ENCODE data around the gene ITPK1.

ITPK1 gene

DNA sequence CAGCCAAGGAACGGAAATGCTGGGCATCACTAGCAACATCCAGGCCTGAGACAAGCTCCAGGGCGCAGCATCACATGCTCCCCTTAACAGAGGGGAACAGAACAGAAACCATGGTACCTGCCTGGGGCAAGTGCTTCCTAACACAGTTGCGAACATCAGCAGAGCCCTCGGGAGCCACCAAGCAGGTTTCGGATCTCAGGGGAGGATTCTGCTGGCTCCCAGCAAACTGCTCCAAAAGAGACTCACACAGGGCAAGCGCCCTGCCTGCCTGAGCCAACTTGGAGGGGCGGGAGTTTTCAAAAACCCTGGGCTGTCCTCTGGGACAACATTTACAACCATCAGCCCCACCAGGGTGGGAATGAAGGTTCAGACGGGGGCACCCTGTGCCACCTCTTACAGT lies 173.1 kb downstream of the ITPK1 start:
- H3K4me3 ChIP-seq (ENCODE audit: low read length) = no peak overlapping the region
- TF ChIP-seq, protein P1, sequence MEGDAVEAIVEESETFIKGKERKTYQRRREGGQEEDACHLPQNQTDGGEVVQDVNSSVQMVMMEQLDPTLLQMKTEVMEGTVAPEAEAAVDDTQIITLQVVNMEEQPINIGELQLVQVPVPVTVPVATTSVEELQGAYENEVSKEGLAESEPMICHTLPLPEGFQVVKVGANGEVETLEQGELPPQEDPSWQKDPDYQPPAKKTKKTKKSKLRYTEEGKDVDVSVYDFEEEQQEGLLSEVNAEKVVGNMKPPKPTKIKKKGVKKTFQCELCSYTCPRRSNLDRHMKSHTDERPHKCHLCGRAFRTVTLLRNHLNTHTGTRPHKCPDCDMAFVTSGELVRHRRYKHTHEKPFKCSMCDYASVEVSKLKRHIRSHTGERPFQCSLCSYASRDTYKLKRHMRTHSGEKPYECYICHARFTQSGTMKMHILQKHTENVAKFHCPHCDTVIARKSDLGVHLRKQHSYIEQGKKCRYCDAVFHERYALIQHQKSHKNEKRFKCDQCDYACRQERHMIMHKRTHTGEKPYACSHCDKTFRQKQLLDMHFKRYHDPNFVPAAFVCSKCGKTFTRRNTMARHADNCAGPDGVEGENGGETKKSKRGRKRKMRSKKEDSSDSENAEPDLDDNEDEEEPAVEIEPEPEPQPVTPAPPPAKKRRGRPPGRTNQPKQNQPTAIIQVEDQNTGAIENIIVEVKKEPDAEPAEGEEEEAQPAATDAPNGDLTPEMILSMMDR (conservative IDR thresholded peaks at IDR 0.05; ENCODE audit: low read length) = no peak
- DNase-seq (ENCODE audit: low read depth) = no peak

DNA sequence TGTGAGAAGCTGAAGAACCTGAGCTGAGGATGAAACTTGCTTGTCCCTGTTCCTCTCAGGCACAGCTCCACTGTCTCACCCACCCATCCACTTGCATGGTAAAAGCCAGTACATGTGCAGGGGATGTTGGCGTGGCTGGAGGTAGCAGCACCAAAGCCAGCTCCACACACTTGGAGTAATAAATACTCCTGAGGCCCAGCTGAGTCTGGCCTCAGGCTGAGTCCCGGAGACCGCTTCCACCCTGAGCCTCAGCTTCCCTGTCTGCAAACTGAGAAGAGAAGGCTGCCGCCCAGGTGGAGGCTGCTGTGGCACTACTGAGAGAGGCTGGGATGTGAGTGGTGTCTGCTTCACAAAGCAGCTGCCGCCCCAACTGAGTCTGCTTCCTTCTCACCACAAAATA lies 173.6 kb downstream of the ITPK1 start:
- DNase-seq (ENCODE audit: low read depth) = no peak
- no peak overlapping the region for H3K4me3 ChIP-seq (ENCODE audit: low read length)
- TF ChIP-seq, protein P1 (conservative IDR thresholded peaks at IDR 0.05; ENCODE audit: low read length) = no peak

DNA sequence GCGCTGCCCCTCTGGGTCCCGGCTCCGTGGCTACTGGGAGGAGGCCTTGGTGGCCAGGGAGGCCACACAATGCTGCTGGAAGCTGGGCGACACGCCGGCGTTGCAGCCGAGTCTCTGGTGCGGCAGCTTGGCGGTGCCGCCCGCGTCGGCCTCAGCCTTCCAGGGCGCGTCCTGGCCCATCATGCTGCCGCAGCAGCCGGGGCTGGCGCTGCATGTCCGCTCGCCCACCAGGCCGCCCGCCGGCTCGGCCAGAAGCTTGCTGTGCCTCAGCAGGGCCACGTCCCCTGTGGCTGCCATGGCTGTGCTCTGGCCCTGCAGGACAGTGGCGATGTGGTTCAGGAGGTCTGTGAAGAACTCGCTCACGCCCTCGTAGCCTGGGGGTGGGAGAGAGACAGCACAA lies 174.2 kb downstream of the ITPK1 start:
- H3K4me3 ChIP-seq (ENCODE audit: low read length) = no peak overlapping the region
- TF ChIP-seq, protein P1 (conservative IDR thresholded peaks at IDR 0.05; ENCODE audit: low read length) = no peak
- no peak for DNase-seq (ENCODE audit: low read depth)

DNA sequence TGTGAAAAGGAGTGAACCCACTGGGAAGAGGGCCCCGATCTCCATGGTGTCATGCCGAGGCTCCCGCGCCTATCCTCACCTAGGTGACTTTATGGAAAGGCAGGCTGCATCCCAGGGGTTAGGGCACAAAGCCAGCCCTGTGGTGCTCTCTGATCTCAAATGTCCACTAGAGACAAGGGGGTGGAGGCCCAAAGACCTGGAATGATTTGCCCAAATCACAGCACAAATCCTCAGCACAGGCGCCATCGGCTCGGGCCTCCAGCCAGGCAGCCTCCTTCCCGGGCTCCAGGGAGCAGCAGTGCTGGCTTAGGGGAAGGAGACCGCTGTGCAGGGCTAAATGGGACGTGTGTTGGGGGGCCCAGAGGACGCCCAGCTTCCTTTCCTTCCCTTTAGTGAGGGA lies 175.2 kb downstream of the ITPK1 start:
- no peak for DNase-seq (ENCODE audit: low read depth)
- TF ChIP-seq, protein P1 (conservative IDR thresholded peaks at IDR 0.05; ENCODE audit: low read length) = no peak
- no peak overlapping the region for H3K4me3 ChIP-seq (ENCODE audit: low read length)

DNA sequence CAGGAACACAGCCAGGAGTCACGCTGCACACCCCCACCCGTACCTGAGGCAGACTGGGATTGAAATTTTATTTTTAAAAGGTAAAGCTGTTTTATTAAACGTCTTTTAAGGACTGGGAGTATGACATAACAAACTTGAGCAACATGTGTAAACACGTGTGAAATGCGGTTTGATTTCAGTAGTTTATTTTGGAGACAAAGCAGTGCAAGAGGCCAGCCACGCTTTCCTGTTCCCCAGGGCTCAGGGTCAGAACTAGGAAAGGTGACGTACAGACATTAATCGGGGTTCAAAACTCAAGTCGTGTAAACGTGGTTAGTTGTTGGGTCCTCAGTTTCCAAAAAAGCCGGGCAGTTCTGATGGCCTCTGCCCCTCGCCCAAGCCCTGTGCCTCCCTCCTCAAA lies 176.0 kb downstream of the ITPK1 start:
- TF ChIP-seq, protein P1 (conservative IDR thresholded peaks at IDR 0.05; ENCODE audit: low read length) = no peak
- no peak overlapping the region for H3K4me3 ChIP-seq (ENCODE audit: low read length)

DNA sequence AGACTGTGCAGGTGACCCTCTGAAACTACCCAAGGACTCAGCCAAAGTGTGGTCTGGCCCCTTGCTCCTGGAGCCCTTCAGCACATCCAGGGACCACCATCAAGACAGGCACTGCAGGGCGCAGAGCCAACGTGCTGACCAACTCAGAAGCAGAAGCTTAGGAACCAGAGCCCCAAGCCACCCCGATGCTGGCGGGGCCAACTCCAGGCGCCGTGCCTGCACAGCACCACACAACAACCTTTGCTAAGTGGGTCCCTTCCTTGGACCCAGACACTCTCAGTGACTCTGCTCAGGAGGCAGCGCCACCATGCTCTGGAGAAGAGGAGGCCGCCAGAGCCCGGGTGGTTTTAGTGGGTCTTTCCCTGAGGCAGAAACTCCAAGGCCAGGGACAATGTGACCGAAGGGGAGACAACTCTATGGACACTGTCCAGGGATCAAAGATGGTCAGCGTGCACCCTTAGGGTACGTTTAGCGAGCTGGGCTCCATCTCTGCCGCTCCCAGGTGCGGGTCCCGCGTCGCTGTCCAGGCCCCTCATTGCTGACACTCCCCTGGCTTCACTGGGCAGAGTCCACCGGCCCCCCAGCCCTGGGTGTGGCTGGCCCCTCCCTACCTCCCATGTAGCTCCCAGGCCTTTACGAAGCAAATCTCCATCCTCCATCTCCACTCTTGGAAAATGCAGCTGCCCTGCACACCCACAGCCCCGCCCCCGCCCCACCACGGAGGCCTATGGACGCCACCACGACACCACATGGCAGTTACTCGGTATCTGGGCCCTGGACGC lies 176.6 kb downstream of the ITPK1 start:
- no peak for DNase-seq (ENCODE audit: low read depth)
- TF ChIP-seq, protein P1 (conservative IDR thresholded peaks at IDR 0.05; ENCODE audit: low read length) = no peak
- no peak overlapping the region for H3K4me3 ChIP-seq (ENCODE audit: low read length)

More for the DNA sequence above, 176.0 kb downstream of the ITPK1 start:
- DNase-seq (ENCODE audit: low read depth) = no peak

DNA sequence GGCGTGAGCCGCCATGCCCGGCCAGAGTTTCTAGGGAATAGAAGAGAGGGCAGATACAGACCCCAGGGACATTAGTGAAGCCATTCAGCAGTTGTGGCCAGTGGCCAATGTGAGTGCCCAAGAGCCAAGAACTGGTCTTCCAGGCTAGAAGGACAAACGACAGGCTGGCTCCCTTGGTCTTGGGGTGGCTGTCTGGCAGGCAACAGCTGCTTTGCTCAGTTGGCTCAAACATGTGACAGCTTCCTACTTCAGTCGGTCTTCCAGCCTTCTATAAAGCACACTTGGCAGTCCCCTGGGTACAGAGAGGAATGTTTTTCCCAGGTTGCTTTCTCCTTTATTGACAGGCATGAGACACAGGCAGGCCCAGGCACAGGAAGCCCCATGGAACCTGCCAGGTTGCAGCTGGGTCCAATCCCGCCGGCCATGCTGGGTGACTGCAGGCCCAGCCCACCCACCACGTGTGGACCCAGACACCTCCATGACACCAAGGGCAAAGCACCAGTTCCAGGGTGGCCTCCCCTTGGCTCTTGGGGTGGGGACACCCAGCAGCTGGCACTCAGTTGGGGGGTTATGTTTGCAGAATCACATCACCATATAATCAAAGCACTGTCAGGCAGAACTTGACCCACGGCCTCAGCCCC lies 177.4 kb downstream of the ITPK1 start:
- DNase-seq (ENCODE audit: low read depth) = no peak
- H3K4me3 ChIP-seq (ENCODE audit: low read length) = no peak overlapping the region
- TF ChIP-seq, protein P1 (conservative IDR thresholded peaks at IDR 0.05; ENCODE audit: low read length) = no peak

Measured in AG10803 (cell line).